Activated naive CD4-positive, alpha-beta T cell treated with anti-CD3 and anti-CD28 coated beads, Interleukin-2, amount 50 U/mL, for 24 hours (primary cell): Measurements from ENCODE around the gene CYTH3.
"Not testable (repeated sequence)": the region's sequence is repeated elsewhere in the genome, so short reads cannot be mapped to it uniquely, and the experiment has no call there.

ENCODE experiments used
- H3K27ac Mint-ChIP-seq: one replicate; pipeline ENCODE4 v1.8.0; 2021; ENCODE audit warnings: mild to moderate bottlenecking, mixed read lengths
- H3K27me3 Mint-ChIP-seq: one replicate; pipeline ENCODE4 v1.8.0; 2021; ENCODE audit warnings: mixed read lengths
- H3K36me3 Mint-ChIP-seq: one replicate; pipeline ENCODE4 v1.8.0; 2021; ENCODE audit warnings: mixed read lengths
- H3K4me1 Mint-ChIP-seq: one replicate; pipeline ENCODE4 v1.8.0; 2021; ENCODE audit warnings: mixed read lengths
- H3K4me3 Mint-ChIP-seq: one replicate; pipeline ENCODE4 v1.8.0; 2021; ENCODE audit warnings: mild to moderate bottlenecking, mixed read lengths
- H3K9me3 Mint-ChIP-seq: one replicate; pipeline ENCODE4 v1.8.0; 2021; ENCODE audit warnings: mixed read lengths

The CYTH3 gene, protein sequence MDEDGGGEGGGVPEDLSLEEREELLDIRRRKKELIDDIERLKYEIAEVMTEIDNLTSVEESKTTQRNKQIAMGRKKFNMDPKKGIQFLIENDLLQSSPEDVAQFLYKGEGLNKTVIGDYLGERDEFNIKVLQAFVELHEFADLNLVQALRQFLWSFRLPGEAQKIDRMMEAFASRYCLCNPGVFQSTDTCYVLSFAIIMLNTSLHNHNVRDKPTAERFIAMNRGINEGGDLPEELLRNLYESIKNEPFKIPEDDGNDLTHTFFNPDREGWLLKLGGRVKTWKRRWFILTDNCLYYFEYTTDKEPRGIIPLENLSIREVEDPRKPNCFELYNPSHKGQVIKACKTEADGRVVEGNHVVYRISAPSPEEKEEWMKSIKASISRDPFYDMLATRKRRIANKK

DNA sequence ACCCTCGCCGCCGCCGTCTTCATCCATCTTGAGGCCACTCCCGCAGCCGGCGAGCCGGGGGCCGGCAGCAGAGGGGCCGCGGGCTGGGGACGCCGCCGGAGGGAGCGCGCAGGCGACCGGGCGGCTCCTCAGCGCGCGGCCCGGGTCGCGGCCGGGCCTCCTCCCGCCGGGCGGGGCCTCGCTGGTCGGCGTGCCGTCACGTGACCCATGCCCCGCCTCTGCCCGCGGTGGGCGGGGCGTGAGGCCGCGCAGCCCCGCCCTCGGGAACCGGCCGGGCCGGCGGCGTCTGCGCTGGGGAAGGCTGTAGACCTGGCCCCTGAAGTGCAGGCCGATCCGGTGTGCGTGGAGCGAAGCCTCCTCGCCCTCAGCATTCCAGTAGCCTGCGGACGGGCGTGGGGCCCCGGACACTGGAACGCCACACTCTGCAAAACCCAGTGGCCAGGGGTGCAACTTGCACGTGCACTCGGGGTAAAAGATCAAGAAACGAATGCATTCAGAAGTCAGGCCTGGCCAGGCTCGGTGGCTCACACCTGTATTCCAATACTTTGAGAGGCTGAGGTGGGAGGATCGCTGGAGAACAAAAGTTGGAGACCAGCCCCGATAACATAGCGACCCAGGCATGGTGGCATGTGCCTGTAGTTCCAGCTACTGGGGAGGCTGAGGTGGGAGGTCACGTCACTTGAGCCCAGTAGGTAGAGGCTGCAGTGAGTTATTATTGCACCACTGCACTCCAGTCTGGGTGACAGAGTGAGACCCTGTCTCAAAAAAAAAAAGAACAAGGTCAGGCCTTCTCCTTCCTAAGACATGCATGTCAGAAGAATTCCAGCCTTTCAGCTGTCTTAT lies at the start of gene CYTH3:
Gene CYTH3, minus strand, starts transcription at position 144 of the 843 bp plus-strand sequence. Its CDS starts 117 bp downstream, at position 27.
- Mint-ChIP-seq H3K36me3 (no peaks in the 10 kb centered on the region), H3K9me3 (no peaks in the 10 kb centered on the region), H3K27me3 (peaks cover 4% of the 10 kb centered on the region), H3K27ac (no peak within 1 kb of the TSS), H3K4me1 (peaks cover 26% of the 10 kb centered on the region), H3K4me3 (peak within 1 kb of the TSS; percentile 91)

DNA sequence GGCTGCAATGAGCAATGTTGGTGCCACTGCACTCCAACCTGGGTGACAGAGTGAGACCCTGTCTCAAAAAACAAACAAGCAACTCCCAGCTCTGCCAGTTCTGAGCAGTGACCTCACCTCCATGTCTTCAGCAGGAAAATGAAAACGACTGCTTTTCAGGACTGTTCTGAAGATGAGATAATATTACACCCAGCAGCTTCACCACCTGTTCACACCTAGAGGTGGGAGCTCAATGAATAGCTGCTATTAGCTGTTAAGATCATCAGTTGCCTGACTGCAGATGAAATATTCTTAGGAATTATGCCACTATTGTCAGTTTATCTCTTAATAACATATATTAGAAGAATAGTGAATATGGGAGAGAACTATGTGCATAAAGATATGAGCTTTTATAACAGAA lies 48.4 kb upstream of the CYTH3 start:
- Mint-ChIP-seq H3K4me3 (no peak overlapping the region), H3K9me3 (no peaks in the 10 kb centered on the region), H3K27me3 (peaks cover 2% of the 10 kb centered on the region), H3K36me3 (no peaks in the 10 kb centered on the region), H3K27ac (no peak overlapping the region), H3K4me1 (peaks cover 5% of the 10 kb centered on the region)

GRCh38 chr7:6317797-6318438 lies 45.5 kb upstream of the CYTH3 start:
- H3K9me3 Mint-ChIP-seq, result no peaks in the 10 kb centered on the region
- no peak overlapping the region for H3K27ac Mint-ChIP-seq
- no peaks in the 10 kb centered on the region for H3K27me3 Mint-ChIP-seq
- no peak overlapping the region for H3K4me3 Mint-ChIP-seq
- no peaks in the 10 kb centered on the region for H3K36me3 Mint-ChIP-seq
- H3K4me1 Mint-ChIP-seq, result peaks cover 1% of the 10 kb centered on the region

- Mint-ChIP-seq H3K27me3 (no peaks in the 10 kb centered on the region), H3K9me3 (no peaks in the 10 kb centered on the region), H3K4me1 (no peaks in the 10 kb centered on the region), H3K36me3 (no peaks in the 10 kb centered on the region), H3K4me3 (no peak overlapping the region), H3K27ac (no peak overlapping the region)
Observed at GRCh38 chr7:6316226-6316625, 43.8 kb upstream of the CYTH3 start.

DNA sequence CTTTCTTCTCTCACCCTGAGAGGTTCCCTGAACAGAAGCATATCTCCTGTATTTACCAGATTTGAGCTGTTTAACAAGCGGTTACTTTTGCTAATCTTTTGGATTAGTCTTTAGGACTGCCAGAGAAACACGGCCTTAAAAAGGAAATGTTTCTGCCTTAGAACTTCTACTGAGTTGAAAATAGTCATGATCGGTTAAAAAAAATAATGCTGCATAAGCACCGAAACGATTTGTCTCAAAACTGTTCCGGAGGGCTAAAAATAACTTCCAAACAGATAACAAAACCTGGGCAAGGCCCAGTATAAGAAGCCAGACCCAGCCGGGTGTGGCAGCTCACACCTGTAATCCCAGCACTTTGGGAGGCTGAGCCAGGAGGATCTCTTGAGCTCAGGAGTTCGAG lies 43.3 kb upstream of the CYTH3 start:
- H3K4me3 Mint-ChIP-seq, result no peak overlapping the region
- H3K27ac Mint-ChIP-seq, result no peak overlapping the region
- H3K4me1 Mint-ChIP-seq, result no peaks in the 10 kb centered on the region
- no peaks in the 10 kb centered on the region for H3K36me3 Mint-ChIP-seq
- no peaks in the 10 kb centered on the region for H3K9me3 Mint-ChIP-seq
- no peaks in the 10 kb centered on the region for H3K27me3 Mint-ChIP-seq

DNA sequence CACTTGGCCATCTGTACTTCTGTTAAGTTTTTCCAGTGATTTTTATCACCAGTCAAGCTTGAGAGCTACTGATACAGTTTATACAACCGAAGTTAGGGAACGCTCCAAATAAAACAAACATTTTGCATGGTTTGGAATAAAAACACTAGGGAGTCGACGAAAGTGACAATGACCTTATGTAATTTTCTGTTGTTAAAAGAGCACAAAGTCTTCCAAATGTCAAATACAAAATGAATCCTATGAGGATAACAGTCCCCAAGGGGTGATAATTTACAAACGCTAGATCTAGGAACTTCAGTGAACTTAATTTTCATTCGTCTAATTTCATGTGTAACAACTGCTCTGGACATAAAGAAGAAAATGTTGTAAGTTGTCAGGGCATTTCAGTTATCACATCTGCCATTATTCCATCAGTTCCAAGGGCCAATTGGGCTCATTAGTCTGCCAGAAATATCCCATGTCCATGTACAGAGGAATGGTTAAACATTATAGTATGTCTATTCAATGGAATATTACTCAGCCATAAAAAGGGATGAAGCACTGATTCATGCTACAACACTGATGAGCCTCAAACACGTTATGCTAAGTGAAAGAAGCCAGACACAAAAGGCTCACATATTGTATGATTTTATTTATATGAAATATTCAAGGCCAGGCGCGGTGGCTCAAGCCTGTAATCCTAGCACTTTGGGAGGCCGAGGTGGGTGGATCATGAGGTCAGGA lies 38.0 kb upstream of the CYTH3 start:
- H3K4me1 Mint-ChIP-seq, result no peaks in the 10 kb centered on the region
- H3K27ac Mint-ChIP-seq, result no peak overlapping the region
- no peak overlapping the region for H3K4me3 Mint-ChIP-seq
- no peaks in the 10 kb centered on the region for H3K36me3 Mint-ChIP-seq
- H3K27me3 Mint-ChIP-seq, result no peaks in the 10 kb centered on the region
- H3K9me3 Mint-ChIP-seq, result no peaks in the 10 kb centered on the region

GRCh38 chr7:6307762-6308161 lies 35.3 kb upstream of the CYTH3 start:
- H3K4me3 Mint-ChIP-seq, result no peak overlapping the region
- H3K4me1 Mint-ChIP-seq, result no peaks in the 10 kb centered on the region
- H3K36me3 Mint-ChIP-seq, result no peaks in the 10 kb centered on the region
- H3K27ac Mint-ChIP-seq, result no peak overlapping the region
- H3K27me3 Mint-ChIP-seq, result no peaks in the 10 kb centered on the region
- no peaks in the 10 kb centered on the region for H3K9me3 Mint-ChIP-seq

DNA sequence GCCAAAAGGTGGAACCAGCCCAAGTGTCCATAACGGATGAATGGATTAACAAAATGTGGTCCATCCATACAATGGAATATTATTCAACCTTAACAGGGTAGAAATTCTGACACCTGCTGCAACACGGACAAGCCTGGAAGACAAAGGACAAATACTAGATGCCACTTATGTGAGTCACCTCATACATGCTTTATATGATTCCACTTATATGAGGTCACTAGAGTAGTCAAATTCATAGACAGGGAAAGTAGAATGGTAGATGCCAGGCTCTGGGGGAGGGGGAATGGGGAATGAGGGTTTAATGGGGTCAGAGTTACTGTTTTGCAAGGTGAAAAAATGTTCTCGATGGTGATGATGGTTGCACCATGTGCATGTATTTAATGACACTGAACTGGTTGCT lies 34.0 kb upstream of the CYTH3 start:
- Mint-ChIP-seq H3K4me3 (no peak overlapping the region), H3K27me3 (no peaks in the 10 kb centered on the region), H3K27ac (no peak overlapping the region), H3K4me1 (no peaks in the 10 kb centered on the region), H3K36me3 (no peaks in the 10 kb centered on the region), H3K9me3 (no peaks in the 10 kb centered on the region)

- Mint-ChIP-seq H3K9me3 (no peaks in the 10 kb centered on the region), H3K36me3 (no peaks in the 10 kb centered on the region), H3K4me3 (no peak overlapping the region), H3K27me3 (no peaks in the 10 kb centered on the region), H3K27ac (no peak overlapping the region), H3K4me1 (no peaks in the 10 kb centered on the region)
Observed at GRCh38 chr7:6305330-6305729, 32.9 kb upstream of the CYTH3 start.

GRCh38 chr7:6301446-6301845 lies 29.0 kb upstream of the CYTH3 start:
- not testable (repeated sequence) for H3K36me3 Mint-ChIP-seq, H3K9me3 Mint-ChIP-seq, H3K27me3 Mint-ChIP-seq, H3K4me3 Mint-ChIP-seq, H3K4me1 Mint-ChIP-seq, H3K27ac Mint-ChIP-seq

DNA sequence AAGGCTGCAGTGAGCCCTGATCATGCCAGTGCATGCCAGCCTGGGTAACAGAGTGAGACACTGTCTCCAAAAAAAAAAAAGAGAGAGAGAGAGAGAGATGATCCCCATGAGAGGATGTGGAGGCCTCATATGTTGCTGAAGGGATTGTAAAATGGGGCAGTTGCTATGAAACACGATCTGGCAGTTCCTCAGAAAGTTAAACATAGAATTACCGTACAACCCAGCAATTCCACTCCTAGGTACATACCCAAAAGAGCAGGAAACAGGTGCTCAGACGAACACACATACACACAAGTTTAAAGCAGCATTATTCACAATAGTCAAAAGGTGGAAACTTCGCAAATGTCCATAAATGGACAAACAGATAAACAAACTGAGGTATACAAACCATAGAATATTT lies 27.4 kb upstream of the CYTH3 start:
- Mint-ChIP-seq H3K4me3 (no peak overlapping the region), H3K27ac (no peak overlapping the region), H3K27me3 (no peaks in the 10 kb centered on the region), H3K9me3 (no peaks in the 10 kb centered on the region), H3K4me1 (no peaks in the 10 kb centered on the region), H3K36me3 (no peaks in the 10 kb centered on the region)

GRCh38 chr7:6294839-6295238 lies 22.4 kb upstream of the CYTH3 start:
- Mint-ChIP-seq H3K4me1 (no peaks in the 10 kb centered on the region), H3K4me3 (no peak overlapping the region), H3K27me3 (no peaks in the 10 kb centered on the region), H3K9me3 (no peaks in the 10 kb centered on the region), H3K27ac (no peak overlapping the region), H3K36me3 (no peaks in the 10 kb centered on the region)

DNA sequence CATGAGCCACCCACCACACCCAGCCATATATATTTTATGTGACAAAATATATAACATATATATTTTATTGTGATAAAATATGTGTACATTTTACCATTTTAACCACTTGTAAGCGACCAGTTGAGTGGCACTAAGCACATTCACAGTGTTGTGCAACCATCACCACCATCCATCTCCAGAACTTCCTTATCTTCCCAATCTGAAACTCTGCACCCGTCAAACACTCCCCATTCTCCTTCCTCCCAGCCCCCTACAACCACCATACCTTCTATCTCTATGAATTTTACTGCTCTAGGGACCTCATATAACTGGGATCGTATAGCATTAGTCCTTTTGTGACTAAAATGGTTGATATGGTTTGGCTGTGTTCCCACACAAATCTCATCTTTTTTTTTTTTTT lies 20.8 kb upstream of the CYTH3 start:
- H3K4me1 Mint-ChIP-seq, result no peaks in the 10 kb centered on the region
- no peaks in the 10 kb centered on the region for H3K36me3 Mint-ChIP-seq
- H3K9me3 Mint-ChIP-seq, result no peaks in the 10 kb centered on the region
- H3K4me3 Mint-ChIP-seq, result no peak overlapping the region
- H3K27me3 Mint-ChIP-seq, result peaks cover 1% of the 10 kb centered on the region
- H3K27ac Mint-ChIP-seq, result no peak overlapping the region

GRCh38 chr7:6291941-6292340 lies 19.5 kb upstream of the CYTH3 start:
- H3K4me3 Mint-ChIP-seq, H3K27ac Mint-ChIP-seq, H3K27me3 Mint-ChIP-seq, H3K9me3 Mint-ChIP-seq, H3K4me1 Mint-ChIP-seq, H3K36me3 Mint-ChIP-seq: not testable (repeated sequence)

DNA sequence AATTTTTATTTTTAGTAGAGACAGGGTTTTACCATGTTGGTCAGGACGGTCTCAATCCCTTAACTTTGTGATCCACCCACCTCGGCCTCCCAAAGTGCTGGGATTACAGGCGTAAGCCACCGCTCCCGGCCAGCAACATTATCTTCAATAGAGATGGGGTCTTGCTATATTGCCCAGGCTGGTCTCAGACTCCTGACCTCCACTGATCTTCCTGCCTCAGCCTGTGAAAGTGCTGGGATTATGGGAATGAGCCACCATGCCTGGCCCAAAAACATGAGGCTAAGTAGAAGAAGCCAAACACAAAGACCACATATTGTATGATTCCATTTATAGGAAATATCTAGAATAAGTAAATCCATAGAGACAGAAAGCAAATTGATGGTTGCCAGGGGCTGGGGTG lies 19.1 kb upstream of the CYTH3 start:
- Mint-ChIP-seq H3K4me1 (no peaks in the 10 kb centered on the region), H3K36me3 (no peaks in the 10 kb centered on the region), H3K4me3 (no peak overlapping the region), H3K9me3 (no peaks in the 10 kb centered on the region), H3K27me3 (peaks cover 1% of the 10 kb centered on the region), H3K27ac (no peak overlapping the region)
